HCT116 (cell line): ENCODE data around the gene SEC16B.

Source experiments
- EGR1 ChIP-seq: IDR thresholded peaks from 2 replicates; pipeline ENCODE4 v1.6.1; 2012; ENCODE audit warnings: low read depth
- POLR2A ChIP-seq: IDR thresholded peaks from 2 replicates; pipeline ENCODE4 v1.7.0; 2011; ENCODE audit warnings: borderline replicate concordance; ENCODE audit not compliant: insufficient read depth, insufficient read length; ENCODE audit errors: extremely low read depth
- SRF ChIP-seq: IDR thresholded peaks from 2 replicates; pipeline ENCODE4 v1.6.1; 2012; ENCODE audit warnings: low read depth
- TF ChIP-seq, protein P1 (sequence below), 3 experiments: fragments of 200-600 bp in 1 of 3; sonication (generic) in 1 of 3; IDR thresholded peaks in 2 of 3; conservative IDR thresholded peaks in 1 of 3; 2 replicates each; pipeline ENCODE4 v1.5.1; 2012 to 2017; ENCODE audit warnings: low read depth in 2 of 3, low read length in 2 of 3, antibody characterized with exemption in 1 of 3, borderline replicate concordance in 1 of 3, control low read depth in 1 of 3, mild to moderate bottlenecking in 1 of 3, mixed read lengths in 1 of 3, mixed run types in 1 of 3, moderate library complexity in 1 of 3; ENCODE audit not compliant: insufficient read depth in 1 of 3
- TF ChIP-seq, protein P2 (sequence below): IDR thresholded peaks from 2 replicates; pipeline ENCODE4 v1.6.1; 2011; ENCODE audit warnings: mild to moderate bottlenecking, low read length, moderate library complexity; ENCODE audit not compliant: insufficient replicate concordance; ENCODE audit errors: extremely low read depth

DNA sequence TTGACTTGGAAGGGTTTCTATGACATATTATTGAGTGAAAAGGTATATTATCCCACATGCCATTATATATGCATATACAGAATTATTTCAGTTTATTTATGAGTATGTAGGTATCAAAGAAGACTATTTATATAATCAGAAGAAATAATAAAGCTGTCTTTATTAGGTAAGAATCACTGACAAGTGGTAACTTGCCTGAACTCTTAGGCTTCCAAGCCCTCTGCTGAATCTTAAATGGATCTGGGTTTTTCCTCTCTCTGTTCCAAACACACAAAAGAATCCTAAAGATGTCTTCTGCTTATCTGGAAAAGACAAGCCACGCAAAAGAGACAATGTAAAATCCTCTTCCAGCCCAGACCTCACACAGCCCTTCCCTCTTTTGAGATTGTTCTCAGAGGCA, 14.9 kb upstream of the SEC16B start:
- TF ChIP-seq SRF: no peak
- TF ChIP-seq POLR2A: no peak
- TF ChIP-seq, protein P1, sequence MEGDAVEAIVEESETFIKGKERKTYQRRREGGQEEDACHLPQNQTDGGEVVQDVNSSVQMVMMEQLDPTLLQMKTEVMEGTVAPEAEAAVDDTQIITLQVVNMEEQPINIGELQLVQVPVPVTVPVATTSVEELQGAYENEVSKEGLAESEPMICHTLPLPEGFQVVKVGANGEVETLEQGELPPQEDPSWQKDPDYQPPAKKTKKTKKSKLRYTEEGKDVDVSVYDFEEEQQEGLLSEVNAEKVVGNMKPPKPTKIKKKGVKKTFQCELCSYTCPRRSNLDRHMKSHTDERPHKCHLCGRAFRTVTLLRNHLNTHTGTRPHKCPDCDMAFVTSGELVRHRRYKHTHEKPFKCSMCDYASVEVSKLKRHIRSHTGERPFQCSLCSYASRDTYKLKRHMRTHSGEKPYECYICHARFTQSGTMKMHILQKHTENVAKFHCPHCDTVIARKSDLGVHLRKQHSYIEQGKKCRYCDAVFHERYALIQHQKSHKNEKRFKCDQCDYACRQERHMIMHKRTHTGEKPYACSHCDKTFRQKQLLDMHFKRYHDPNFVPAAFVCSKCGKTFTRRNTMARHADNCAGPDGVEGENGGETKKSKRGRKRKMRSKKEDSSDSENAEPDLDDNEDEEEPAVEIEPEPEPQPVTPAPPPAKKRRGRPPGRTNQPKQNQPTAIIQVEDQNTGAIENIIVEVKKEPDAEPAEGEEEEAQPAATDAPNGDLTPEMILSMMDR (IDR thresholded peaks at IDR 0.05 in 2 of 3, conservative IDR thresholded peaks at IDR 0.05 in 1 of 3; ENCODE audit: borderline replicate concordance in 1 of 3, insufficient read depth in 1 of 3, low read depth in 2 of 3, low read length in 2 of 3): no peak
- no peak for TF ChIP-seq EGR1
- TF ChIP-seq, protein P2, sequence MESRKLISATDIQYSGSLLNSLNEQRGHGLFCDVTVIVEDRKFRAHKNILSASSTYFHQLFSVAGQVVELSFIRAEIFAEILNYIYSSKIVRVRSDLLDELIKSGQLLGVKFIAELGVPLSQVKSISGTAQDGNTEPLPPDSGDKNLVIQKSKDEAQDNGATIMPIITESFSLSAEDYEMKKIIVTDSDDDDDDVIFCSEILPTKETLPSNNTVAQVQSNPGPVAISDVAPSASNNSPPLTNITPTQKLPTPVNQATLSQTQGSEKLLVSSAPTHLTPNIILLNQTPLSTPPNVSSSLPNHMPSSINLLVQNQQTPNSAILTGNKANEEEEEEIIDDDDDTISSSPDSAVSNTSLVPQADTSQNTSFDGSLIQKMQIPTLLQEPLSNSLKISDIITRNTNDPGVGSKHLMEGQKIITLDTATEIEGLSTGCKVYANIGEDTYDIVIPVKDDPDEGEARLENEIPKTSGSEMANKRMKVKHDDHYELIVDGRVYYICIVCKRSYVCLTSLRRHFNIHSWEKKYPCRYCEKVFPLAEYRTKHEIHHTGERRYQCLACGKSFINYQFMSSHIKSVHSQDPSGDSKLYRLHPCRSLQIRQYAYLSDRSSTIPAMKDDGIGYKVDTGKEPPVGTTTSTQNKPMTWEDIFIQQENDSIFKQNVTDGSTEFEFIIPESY: no peak
